HG02970 (cell line): Measurements from ENCODE around the gene GTPBP4.
"Not testable (repeated sequence)": the region's sequence is repeated elsewhere in the genome, so short reads cannot be mapped to it uniquely, and the experiment has no call there.

Experiments
- ATAC-seq: cut with Tn5 transposase; IDR thresholded peaks from one replicate; pipeline ENCODE4 v1.9.1; 2021; ENCODE audit warnings: mild to moderate bottlenecking, moderate library complexity, moderate number of reproducible peaks; ENCODE audit not compliant: unreplicated experiment, low FRiP score

The GTPBP4 gene

DNA sequence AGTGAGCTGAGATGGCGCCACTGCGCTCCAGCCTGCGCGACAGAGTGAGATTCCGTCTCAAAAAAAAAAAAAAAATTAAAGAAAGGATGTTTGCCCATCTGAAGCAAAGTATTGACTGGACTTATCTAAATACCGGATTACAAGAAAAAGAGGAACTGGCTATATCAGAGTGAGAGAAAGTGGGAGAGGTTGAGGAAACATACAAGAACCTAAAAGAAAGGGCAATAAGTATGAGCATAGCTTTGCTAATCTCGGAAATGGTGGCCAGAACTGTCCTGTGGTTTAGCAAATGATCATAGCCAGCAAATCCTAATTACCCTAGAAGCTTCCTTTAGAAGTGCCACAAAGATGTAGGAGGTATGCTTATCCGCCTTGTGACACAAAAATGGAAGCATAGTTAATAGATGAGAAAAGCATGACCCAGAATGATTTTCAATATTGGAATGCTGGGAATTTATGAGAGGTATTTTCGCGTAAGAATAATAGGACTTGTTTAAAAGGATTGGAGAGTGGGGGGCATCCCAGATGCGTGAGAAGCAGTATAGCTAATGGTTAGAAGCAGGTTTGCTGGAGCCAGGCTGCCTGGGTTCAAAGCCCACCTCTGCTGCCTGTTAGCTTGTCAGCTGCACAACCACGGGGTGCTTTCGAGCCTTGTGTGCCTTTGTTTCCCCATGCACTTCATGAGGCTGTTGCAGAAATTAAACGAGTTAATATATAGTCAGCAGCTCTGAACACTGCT, 1.2 kb upstream of the GTPBP4 start:
- no peak for ATAC-seq

DNA sequence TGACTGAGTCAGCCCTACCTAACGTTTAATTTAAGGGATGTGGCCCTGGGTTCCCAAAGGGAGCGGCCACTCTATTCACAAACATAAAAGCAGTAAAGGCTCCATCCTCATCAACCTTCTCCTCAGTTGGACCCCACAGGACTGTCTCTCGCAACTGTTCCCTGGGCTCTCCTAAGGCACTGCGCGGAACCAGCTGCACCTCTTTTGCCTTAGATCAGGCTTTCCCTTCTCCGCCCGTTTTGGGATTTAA, 689 bp upstream of the GTPBP4 start:
- ATAC-seq, result peak; percentile 8

DNA sequence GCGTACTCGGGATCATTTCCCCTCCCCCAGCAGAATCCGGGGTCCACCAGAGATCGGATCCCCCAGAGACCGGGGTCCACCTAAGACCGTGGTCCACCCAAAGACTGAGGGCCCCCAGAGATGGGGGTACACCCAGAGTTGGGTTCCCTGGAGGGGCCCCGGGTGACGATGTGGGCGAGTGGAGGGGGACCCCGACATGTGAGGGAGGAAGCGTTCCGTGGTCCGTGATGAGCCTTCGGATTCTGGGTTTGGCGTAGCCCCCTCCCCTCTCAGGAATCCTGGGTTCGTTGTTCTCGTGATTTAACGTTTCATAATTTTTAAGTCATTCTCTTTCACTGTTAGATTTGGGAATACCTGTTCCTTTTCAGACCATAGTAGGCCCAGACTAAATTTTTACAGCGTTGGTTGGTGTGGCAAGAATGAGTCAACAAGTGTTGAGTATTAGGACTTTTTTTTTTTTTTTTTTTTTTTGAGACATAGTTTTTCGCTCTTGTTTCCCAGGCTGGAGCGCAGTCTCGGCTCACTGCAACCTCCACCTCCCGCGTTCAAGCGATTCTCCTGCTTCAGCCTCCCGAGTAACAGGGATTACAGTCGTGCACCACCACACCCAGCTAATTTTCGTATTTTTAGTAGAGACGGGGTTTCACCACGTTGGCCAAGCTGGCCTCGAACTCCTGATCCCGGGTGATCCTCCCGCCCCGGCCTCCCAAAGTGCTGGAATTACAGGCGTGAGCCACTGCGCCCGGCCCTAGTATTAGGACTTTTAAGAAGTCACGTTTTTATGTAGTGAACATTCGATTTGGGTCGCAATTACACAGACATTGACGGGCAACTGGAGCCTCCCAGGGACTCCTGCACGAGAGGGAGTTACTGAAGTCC, 672 bp downstream of the GTPBP4 start:
- no peak for ATAC-seq

DNA sequence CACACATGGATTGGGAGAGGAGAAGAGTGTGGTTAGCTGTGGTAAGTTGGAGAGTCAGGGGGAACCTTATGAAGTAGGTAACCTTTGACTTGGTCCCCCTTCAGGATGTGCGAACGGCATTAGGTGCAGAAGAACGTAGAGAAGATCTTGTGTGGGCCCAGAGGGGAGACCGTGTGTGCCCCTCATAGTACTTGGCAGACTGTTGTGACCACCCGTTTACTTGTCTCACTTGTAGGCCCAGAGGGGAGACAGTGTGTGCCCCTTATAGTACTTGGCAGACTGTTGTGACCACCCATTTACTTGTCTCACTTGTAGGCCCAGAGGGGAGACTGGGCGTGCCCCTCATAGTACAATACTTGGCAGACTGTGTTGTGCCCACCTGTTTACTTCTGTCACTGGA, 2.6 kb downstream of the GTPBP4 start:
- no peak for ATAC-seq

DNA sequence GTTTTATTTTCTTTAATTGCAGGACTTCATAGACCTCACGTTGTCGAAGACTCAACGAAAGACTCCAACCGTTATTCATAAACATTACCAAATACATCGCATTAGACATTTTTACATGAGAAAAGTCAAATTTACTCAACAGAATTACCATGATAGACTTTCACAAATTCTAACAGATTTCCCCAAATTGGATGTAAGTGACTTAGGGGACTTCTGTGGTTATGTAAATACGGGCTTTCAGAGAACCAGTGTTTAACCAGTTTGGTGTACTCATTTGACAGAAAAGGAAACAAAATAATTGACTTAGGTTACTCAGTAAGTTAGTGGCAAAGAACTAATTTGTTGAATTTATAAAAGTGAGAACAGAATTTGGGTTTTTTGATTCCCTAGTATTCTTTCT, 4.2 kb downstream of the GTPBP4 start:
- ATAC-seq, result no peak

DNA sequence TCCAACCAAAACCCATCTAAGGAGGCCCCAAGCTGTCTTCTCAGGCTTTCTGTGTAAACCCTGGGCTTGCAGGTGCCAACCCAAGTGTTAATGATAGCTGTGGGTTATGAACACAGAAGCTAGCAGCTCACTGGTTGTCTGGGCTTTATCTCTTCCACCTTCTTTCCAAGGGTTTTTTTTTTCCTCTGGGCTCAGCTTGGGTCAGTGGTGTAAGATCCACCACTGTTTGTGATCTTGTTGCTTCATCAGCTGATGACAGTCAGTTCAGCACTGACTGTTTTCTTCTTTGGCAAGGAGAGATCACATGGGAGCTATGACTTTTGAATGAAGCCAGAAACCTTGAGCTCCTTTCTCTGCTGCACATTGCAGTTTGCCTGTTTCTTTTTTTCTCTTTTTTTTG, 4.6 kb downstream of the GTPBP4 start:
- ATAC-seq, result no peak

DNA sequence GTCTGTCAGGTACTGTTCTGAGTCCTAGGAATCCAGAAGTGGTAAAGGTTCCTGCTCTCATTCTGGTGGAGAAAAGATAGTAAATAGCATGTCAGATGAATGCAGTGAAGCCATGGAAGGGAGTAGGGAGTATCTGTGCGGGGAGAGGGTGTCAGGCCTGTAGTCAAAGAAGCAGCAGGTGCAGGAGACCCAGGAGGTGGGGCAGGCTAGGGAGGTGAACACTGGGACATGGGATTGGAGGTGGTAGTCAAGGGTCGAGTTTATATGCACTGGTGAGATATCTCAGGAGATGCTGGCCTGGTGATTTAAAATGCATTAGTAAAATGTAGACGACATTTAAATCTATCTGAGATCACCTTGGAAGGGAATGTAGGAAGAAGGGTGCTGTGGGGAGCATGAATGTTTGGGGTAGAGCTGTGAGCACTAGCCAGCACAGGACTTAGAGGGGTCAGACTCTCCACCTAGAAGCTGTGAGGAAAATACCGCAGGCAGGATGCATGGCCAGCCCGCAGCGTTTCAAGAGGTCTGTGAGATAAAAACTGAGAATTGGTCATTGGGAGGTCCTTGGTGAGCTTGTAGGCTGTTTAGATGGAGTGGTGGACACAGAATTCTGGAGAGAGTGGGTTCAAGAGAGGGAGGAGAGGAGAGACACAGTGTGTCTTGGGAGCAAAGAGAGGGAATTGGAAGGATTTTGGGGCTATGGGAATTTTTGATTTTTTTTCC, 6.8 kb downstream of the GTPBP4 start:
- no peak for ATAC-seq

DNA sequence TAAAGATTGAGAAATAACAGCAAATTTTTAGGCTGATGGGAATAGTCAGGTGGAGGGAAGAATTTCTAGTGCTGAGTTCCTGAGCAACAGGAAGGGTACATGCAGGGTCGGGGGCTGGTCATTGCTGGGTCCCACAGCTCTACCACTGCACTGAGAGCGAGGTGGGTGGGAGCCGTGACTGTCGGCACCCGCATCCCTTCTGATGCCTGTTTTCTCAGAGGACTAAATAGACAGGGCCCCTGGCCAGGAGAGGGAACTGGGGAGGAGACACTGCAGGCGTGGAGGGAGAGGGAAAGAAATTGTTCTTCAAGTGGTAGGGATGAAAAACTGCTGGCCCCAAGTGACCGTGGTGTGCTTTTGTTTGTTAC, 7.3 kb downstream of the GTPBP4 start:
- ATAC-seq, result no peak

DNA sequence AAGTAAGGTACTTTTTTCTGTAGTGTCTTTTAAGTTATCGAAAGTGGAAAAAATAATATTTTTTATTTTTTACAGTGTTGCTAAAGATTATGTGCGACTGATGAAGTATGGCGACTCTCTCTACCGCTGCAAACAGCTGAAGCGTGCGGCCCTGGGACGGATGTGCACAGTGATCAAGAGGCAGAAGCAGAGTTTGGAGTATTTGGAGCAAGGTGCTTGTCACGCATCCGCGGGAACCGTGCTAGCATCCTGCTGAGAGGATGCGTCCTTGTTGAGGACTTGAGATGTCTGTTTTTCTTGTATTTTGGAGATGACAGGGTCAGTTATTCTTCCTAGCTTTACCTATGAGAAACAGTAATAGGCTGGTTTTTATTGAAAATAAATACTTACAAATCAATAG, 7.8 kb downstream of the GTPBP4 start:
- no peak for ATAC-seq

DNA sequence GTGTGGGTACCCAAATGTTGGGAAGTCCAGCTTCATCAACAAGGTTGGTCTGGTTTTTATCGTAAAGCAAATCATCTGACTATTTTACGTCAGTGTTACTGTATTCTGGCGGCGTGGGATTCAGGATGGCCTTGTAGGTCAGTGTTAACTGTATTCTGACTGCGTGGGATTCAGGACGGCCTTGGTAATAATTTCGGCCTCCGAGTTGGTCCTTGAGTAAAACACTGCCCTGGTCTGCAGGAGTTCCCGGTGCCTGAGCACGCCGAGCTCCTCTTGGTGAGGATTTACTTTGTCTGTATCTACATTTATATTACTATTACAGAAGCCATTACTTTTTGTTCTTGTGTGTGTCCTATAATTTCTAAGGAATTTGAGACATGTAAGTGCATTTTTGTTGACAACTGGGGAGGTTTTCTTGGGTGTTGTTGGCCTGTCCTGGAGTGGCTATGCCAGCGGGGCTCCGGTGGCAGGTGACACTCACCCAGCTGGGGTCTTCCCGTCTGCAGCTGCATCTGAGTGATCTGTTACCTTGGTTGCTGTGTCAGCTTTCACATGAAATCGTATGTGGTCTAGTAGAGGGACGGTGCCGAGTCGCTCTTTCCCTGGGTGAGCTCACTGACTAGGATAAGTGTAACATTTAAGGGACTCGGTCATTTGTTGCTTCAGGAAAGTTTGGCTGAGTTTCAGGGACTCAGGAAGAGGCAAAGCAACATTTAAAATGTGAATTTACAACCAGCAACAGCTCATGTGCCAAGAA, 9.2 kb downstream of the GTPBP4 start:
- no peak for ATAC-seq

DNA sequence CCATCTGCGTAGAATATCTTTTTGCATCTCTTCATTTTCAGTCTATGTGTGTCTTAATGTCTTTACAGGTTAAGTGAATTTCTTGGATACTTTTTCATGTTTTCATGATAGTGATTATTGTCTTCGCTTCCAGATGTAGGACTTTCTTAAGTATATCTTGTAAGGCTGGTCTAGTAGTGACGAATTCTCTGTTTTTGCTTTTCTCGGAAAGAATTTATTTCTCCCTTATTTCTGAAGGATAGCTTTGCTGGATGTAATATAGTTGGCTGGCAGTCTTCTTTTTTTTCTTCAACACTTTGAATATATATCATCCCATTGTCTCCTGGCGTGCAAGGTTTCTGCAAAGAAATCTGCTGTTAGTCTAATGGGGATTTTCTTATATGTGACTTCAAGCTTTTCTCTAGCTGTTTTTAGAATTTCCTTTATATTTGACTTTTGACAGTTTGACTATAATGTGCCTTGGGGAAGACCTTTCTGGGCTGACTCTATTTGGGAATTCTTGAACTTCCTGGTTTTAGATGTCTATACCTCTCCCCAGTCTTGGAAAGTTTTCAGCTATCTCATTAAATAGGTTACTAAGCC, 14.3 kb downstream of the GTPBP4 start:
- no peak for ATAC-seq

DNA sequence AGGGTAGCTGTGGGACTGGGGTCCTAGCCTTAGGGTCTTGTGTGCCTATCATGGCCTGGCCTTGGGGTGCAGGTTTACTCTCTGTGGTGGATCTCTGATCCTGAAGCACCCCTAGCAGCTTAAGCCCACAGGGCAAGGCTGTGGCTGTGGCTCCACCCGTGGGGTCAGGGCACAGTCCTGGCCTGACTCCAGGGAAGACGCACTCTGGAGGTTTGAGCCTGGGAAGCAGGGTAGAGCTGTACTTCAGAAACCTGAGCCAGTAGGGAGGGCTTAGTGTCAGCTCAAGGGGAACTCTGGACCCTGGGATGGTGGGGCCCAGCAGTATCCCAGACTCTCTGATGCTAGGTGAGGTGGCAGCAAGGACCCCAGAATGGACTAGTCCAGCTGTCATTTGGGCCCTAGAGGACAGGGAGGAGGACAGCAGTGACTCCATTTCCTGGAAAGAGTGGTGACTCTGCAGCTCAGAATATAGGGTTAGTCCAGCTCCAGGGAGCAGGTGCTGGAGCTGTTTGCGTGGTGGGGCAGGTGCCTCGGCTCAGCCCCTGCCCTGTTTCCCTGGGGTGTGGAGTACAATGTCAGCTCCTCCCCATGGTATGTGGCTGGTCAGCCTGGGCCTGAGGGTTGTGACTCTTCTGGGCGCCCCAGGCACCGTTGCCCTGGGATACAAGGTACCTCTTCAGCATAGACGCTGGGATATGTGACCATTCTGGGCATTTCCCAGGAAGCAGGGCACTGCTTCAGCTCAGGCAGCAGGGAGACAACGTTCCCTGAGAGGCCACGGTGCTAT, 15.8 kb downstream of the GTPBP4 start:
- ATAC-seq, result no peak

DNA sequence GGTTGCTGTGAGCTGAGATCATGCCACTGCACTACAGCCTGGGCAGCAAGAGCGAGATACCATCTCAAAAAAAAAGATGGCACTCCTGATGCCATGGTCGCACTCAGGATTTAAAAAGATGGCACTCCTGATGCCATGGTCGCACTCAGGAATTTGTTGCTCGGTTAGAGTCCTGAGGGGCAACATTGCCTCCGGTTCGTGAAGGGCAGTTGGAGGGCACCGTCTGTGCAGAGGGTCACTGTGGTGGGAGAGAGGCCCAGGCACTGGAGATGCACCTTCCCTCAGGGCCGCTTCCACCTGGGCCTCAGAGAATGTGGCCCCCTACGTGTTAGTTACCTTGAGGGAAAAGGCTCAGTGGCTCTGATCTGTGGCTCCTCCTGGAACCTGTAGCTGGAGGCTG, 18.3 kb downstream of the GTPBP4 start:
- ATAC-seq, result no peak

DNA sequence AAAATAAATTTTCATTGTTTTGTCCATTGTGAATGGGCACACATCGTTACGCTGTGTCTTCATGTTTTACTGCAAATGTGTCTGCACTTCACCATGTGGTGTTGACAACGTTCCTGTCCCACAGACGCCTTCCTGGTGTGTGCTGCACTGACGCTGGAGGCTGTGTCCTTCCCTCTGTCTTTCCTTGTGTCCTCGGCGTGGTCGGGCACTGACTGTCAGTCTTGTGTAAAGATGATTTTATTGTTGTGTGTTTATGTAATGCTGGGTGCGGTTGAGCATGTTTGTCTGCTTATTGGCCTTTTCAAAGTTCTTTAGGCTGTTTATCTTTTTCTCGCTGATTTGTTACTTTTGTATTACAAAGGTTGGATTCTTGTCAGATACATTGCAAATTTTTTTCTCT, 19.3 kb downstream of the GTPBP4 start:
- ATAC-seq, result no peak

DNA sequence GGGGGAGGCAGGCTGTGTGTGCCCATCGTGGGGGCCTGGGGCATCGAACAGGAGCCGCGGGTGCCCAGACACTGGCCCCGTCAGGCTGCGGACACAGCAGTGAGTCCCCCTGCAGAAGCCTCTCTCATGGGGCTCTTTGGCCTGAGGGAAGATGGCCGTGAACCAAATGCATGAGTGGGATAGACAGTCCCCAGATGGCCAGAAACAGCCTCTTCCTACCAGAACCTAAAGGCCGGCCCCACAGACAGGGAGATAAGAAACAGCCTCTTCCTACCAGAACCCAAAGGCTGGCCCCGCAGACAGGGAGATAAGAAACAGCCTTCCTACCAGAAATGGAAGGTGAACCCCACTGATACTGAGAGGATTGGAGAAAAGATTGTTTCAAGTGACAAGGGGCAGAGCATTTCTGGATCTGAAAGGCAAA, 20.8 kb downstream of the GTPBP4 start:
- ATAC-seq, result no peak

DNA sequence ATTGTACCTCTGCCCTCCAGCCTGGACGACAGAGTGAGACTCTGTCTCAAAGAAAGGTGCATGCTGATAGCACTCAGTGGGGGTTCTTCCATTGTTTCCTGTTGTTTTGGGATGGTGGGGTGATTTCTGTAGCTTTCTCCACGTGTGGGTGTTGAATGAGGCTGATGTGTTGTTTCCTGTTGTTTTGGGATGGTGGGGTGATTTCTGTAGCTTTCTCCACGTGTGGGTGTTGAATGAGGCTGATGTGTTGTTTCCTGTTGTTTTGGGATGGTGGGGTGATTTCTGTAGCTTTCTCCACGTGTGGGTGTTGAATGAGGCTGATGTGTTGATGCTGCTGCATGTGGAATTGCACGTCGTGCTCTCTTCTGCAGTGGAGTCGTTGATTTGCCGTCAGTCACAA, 21.7 kb downstream of the GTPBP4 start:
- ATAC-seq, result not testable (repeated sequence)

DNA sequence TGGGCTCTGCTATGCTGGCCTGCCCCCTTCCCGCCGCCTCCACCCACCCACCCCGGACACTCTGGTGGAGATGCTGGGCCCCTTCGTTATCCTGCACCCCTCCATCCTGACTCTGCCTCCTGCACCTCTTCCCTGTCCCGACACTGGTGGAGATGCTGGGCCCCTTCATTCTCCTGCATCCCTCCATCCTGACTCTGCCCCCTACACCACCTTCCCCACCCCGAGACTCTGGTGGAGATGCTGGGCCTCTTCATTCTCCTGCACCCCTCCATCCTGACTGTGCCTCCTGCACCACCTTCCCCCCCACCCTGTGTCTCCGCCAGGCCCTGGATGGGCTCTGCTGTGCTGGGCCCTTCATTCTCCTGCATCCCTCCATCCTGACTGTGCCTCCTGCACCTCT, 22.5 kb downstream of the GTPBP4 start:
- no peak for ATAC-seq

DNA sequence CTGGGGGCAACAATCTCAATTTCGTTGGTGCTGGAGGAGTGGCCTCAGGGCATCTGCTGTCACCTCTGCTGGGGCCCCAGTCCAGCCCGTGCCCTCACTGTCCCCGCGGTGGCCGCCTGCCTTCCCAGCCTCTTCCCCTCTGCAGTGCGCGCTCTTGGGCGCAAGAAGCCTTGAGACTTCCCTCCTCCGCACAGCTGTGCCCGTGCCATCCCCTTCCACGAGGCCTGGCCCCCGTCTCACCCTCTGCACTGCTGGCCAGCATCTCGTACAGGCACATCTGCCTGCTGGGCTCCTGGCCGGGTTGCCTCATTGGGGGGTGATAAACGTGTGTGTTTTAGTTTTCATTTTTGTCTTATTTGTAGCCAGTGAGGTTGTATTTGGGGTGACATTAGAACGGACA, 23.5 kb downstream of the GTPBP4 start:
- no peak for ATAC-seq

DNA sequence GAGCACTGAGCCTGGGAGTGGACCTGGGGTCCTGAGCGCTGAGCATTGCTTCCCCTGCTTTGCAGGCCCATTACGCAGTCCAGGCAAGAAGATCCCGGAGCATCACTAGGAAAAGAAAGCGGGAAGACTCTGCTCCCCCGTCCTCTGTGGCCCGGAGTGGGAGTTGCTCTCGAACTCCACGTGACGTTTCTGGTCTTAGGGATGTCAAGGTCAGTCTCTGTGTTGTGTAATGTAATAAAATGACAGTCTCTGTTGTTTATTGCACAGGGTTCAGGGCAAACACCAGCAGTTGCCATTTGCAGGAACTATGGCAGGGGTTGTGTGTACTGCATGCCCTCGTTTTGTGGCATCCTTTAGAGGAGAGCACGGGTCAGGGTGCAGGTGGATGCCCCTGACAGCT, 27.5 kb downstream of the GTPBP4 start:
- no peak for ATAC-seq

DNA sequence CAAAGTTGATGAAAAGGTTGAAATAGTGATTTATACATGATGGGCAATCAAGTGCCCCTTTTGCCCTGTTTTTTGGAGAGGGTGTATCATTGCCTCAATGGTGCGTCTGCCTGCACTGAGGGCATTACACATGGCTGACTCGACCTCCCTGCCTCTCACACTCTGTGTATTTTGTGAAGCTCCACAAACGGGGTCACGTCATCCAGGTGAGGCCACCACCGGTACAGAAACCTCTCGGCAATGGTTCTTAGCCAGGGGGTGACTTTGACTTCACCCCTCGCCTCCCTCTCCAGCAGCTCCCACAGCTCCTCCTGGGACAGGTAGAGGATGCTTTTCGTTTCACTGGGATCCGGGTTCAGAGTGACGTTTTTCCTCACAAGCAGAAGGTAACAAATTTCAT, 31.1 kb downstream of the GTPBP4 start:
- ATAC-seq, result no peak
